Uterus (tissue), 2 donors: ENCODE measurements around the gene MATN3.

ENCODE experiments used
- POLR2A ChIP-seq, 2 donors: fragments of 450-650 bp; IDR thresholded peaks; one replicate each; pipeline ENCODE4 v1.6.1; 2016; ENCODE audit warnings: antibody characterized with exemption in 2 of 2, mild to moderate bottlenecking in 1 of 2, moderate library complexity in 1 of 2
- TF ChIP-seq, protein P1 (sequence below), 4 experiments: fragments of 200-600 bp in 2 of 4; fragments of 450-650 bp in 2 of 4; sonication (generic) in 2 of 4; IDR thresholded peaks; one replicate each; pipeline ENCODE4 v1.5.1; 2016 to 2019; ENCODE audit warnings: antibody characterized with exemption in 4 of 4, mild to moderate bottlenecking in 2 of 4, moderate library complexity in 1 of 4

DNA sequence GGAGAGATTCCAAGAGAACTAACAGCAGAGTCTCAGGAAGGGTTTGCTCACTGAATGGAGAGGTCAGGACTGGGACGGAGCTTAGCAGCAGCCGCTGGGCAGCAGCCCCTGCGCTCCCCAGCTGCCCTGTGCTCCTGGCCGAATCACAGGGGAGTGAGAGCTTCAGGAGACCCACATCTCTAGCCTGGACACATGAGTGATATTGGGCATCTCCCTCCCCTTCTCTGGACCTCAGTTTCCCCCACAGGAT lies 511 bp downstream of the MATN3 start:
- TF ChIP-seq, protein P1, sequence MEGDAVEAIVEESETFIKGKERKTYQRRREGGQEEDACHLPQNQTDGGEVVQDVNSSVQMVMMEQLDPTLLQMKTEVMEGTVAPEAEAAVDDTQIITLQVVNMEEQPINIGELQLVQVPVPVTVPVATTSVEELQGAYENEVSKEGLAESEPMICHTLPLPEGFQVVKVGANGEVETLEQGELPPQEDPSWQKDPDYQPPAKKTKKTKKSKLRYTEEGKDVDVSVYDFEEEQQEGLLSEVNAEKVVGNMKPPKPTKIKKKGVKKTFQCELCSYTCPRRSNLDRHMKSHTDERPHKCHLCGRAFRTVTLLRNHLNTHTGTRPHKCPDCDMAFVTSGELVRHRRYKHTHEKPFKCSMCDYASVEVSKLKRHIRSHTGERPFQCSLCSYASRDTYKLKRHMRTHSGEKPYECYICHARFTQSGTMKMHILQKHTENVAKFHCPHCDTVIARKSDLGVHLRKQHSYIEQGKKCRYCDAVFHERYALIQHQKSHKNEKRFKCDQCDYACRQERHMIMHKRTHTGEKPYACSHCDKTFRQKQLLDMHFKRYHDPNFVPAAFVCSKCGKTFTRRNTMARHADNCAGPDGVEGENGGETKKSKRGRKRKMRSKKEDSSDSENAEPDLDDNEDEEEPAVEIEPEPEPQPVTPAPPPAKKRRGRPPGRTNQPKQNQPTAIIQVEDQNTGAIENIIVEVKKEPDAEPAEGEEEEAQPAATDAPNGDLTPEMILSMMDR (IDR thresholded peaks at IDR 0.05), result no peak
- no peak for TF ChIP-seq POLR2A (IDR thresholded peaks at IDR 0.05)
